HG03045 (cell line): ENCODE measurements around the gene ADAMTSL4.
"Not testable (repeated sequence)": the region's sequence is repeated elsewhere in the genome, so short reads cannot be mapped to it uniquely, and the experiment has no call there.

Experiments used
- ATAC-seq: cut with Tn5 transposase; IDR thresholded peaks from one replicate; pipeline ENCODE4 v1.9.1; 2021; ENCODE audit warnings: mild to moderate bottlenecking, moderate library complexity; ENCODE audit not compliant: unreplicated experiment

ADAMTSL4 gene

GRCh38 chr1:150579945-150580642 is 30.9 kb downstream of the ADAMTSL4 start:
- no peak for ATAC-seq

- not testable (repeated sequence) for ATAC-seq
Measured at GRCh38 chr1:150580966-150581365, 31.8 kb downstream of the ADAMTSL4 start.

GRCh38 chr1:150581437-150581836 is 32.2 kb downstream of the ADAMTSL4 start:
- not testable (repeated sequence) for ATAC-seq

GRCh38 chr1:150581962-150582361 is 32.8 kb downstream of the ADAMTSL4 start:
- not testable (repeated sequence) for ATAC-seq

GRCh38 chr1:150582371-150582770 is 33.2 kb downstream of the ADAMTSL4 start:
- no peak for ATAC-seq

- ATAC-seq = no peak
Measured at GRCh38 chr1:150596095-150596892, 47.1 kb downstream of the ADAMTSL4 start.

- no peak for ATAC-seq
Measured at GRCh38 chr1:150596976-150597375, 47.8 kb downstream of the ADAMTSL4 start.

GRCh38 chr1:150598346-150598745 is 49.1 kb downstream of the ADAMTSL4 start:
- ATAC-seq = not testable (repeated sequence)

- ATAC-seq = no peak
Measured at GRCh38 chr1:150601540-150601939, 52.3 kb downstream of the ADAMTSL4 start.

- not testable (repeated sequence) for ATAC-seq
Measured at GRCh38 chr1:150602372-150602771, 53.2 kb downstream of the ADAMTSL4 start.

GRCh38 chr1:150603711-150604110 is 54.5 kb downstream of the ADAMTSL4 start:
- no peak for ATAC-seq

- no peak for ATAC-seq
Measured at GRCh38 chr1:150604226-150604588, 55.0 kb downstream of the ADAMTSL4 start.

GRCh38 chr1:150605451-150605731 is 56.2 kb downstream of the ADAMTSL4 start:
- not testable (repeated sequence) for ATAC-seq

- no peak for ATAC-seq
Measured at GRCh38 chr1:150606463-150607142, 57.4 kb downstream of the ADAMTSL4 start.

GRCh38 chr1:150609732-150610131 is 60.5 kb downstream of the ADAMTSL4 start:
- no peak for ATAC-seq
